Stimulated activated naive CD8-positive, alpha-beta T cell treated with anti-CD3 and anti-CD28 coated beads, Interleukin-15, Interleukin-2, amounts not matched to agents 100 U/mL and 50 U/mL, for 24 hours (primary cell): ENCODE data around the gene NFS1.
A peak's percentile ranks its signal among the peaks of the same experiment; 100 is the strongest.
"Not testable (repeated sequence)": the region's sequence is repeated elsewhere in the genome, so short reads cannot be mapped to it uniquely, and the experiment has no call there.

ENCODE experiments used
- ATAC-seq: fragments of 150-1000 bp; cut with Tn5 transposase; one replicate; pipeline ENCODE4 v1.10.0; 2021
- DNase-seq: peaks from one replicate; pipeline ENCODE4 v3.0.0; 2021

Gene NFS1

DNA sequence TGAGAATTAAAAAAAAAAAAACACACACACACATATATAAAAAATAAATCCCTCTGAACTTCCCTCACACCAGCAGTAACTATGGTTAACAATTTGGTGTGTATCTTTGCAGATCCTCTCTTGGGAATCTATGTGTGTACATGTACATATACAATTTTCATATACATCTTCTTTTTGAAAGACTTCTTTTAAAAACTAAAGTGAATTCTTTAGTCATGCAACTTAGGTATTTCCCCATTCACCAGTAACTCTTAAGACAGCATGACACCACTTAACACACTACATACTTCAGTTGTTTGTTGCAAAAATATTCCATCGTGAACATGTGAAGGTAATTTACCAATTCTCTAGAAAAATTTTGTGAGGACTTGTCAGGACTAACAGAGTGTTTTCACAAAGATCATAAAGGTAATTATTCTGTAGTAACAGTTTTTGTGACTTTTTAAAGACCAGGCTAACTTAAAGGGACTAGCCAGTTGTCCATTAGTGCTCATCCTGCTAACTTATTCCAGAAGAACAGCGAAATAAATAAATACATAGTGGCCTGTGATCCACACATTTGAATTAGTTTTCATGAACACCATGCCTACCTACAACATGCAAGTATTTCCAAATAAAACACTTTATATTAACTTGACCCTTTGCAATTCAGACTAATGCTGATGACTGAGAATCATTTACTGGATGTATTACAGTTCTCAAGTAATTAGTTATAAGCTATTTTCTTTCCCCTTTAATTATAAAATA lies 30.9 kb upstream of the NFS1 start:
- no peak for ATAC-seq
- no peak for DNase-seq

DNA sequence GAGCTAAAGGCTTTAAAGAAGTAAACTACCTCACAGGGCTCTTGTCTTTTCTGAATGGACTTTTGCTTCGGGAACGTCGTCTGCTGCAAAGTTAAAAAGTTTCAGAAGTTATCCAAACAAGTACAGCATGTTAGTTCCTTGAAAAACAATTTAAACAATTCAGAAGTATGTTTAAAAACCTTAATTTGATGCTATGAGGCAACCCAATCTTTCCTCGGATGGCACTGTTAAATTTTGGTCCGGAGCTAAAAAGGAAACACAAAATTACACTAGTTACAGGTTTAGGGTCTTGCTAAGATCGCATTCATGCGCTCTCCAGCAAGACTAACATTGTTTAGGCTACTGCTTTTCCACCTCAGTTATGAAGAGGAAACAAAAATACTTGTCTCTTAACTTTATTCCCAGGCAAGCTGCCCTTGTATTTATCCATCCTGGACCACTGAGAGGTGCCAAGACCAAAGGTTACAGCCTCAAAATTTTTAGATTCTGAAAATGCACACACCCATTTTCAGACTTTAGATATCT lies 30.2 kb upstream of the NFS1 start:
- no peak for ATAC-seq
- DNase-seq: no peak

DNA sequence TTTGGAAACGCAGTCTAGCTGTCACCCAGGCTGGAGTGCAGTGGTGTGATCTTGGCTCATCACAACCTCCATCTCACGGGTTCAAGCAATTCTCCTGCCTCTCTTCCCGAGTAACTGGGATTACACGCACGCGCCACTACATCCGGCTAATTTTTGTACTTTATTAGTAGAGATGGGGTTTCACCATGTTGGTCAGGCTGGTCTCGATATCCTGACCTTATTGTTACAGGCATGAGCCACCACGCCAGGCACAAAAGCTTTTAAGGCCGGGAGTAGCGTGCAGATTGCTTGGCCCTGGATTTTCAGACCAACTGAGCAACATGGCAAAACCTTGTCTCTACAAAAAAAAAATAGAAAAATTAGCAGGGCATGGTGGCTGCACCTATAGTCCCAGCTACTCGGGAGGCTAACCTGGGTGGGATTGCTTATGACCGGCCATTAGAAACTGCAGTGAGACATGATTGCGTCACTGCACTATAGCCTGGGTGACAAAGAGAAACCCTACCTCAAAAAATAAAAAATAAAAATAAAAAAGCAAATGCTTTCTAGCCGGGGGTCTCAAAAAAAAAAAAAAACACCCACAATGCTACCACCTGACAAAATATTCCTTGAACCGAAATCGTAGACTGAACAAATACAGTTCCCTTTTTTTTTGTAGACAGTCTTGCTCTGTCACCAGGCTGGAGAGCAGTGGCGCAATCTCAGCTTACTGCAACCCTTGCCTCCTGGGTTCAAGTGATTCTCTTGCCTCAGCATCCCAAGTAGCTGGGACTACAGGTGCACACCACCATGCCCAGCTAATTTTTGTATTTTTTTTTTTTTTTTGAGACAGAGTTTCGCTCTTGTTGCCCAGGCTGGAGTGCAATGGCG lies 27.9 kb upstream of the NFS1 start:
- ATAC-seq: no peak
- DNase-seq: no peak

DNA sequence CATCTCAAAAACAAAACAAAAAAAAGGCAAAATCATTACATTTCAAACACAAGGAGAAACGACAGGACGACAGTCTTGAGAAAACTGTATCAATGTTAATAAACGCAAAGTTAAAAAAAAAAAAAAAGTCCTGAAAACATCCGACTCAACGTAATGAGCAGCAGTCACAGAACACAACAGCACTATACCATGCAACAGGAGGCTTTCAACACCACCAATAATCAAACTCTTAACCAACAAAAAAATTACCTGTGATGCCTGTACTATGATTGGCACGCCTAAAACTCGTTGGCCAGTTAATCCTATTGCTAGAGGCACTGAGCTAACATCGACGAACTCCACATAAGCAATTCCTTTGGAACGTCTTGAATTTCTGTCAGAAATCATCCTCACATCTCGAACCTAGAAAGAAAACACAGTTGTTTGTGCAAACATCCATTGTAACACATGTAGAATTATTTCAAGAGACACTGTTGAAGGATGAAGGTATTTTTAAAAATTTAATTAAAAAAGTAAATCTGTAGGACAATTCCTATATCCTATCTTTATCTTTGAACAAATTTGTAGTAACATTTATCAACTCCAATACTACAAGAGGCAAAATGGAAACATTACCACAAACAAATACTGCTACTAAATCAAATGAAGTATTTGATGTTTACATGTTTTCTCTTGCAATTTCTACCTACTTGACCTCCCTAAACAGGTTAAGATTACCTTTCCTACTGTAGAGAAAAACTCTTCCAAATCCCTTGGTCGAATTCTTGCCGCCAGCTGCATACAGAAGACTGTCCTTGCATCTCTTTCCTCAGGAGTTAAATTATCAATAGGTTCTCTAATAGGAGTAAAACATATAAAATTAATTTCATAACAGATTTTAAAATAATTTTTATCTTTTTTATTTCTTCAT lies 25.4 kb upstream of the NFS1 start:
- DNase-seq (no peak), ATAC-seq (no peak)

DNA sequence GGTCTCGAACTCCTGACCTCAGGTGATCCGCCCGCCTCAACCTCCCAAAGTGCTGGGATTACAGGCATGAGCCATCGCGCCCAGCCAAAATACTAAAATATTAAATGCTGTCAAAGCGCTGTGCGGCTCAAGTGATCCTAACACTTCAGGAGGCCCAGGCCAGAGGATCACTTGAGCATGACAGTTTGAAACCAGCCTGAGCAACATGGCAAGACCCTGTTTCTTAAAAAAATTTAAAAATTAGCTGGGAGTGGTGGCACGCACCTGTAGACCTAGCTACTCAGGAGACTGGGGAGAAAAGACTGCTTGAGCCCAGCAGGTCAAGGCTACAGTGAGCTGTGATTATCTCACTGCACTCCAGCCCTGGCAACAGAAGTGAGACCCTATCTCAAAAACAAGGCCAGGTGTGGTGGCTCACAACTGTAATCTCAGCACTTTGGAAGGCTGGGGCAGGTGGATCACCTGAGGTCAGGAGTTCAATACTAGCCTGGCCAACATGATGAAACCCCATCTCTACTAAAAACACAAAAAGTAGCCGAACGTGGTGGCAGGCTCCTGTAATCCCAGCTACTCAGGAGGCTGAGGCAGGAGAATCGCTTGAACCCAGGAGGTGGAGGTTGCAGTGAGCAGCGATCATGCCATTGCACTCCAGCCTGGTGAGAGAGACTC lies 24.6 kb upstream of the NFS1 start:
- not testable (repeated sequence) for DNase-seq, ATAC-seq

DNA sequence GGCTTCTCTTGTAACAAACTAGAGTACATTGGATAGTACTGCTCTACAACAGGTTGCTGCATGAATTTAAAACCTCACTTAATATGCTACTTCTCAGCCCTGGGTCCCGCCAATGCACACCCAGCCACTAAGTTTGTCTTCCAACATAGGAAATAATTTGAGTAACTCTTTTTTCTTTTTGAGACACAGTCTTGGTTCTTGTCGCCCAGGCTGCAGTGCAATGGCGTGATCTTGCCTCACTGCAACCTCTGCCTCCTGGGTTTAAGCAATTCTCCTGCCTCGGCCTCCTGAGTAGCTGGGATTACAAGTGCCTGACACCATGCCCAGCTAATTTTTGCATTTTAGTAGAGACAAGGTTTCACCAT lies 24.1 kb upstream of the NFS1 start:
- not testable (repeated sequence) for ATAC-seq, DNase-seq

DNA sequence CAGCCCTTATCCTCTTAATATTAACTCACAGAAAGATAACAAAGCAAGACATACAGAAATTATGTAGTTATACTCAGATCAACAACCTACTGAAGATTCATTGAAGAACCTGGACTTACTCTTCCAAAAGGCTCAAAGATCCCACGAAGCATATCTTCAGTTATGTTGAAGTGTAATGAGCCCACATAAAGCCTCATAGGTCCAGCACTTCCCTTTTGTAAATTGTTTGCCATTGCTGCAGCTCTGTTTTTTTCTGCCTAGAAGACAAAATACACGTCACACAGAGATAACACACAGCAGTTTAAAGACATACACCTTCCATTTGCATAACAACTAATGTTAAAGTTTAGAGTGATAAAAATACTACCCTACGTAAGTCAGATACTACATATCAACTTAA lies 22.5 kb upstream of the NFS1 start:
- no peak for ATAC-seq
- no peak for DNase-seq

DNA sequence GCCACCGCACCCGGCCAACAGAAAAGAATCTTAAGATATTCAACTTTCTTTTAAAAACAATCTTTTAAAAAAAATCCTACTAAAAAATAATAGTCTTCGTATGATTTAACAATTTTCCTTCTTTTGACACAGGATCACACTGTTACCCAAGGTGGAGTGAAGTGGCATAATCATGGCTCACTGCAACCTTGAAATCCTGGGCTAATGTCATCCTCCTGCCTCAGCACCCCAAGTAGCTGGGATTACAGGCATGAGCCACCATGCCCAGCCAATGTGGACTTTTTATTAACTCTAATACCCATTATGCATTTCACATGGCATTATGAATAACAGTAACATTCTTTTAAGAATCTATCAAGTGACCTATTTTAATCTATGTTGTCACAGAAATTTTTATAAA lies 22.1 kb upstream of the NFS1 start:
- DNase-seq (no peak), ATAC-seq (no peak)

DNA sequence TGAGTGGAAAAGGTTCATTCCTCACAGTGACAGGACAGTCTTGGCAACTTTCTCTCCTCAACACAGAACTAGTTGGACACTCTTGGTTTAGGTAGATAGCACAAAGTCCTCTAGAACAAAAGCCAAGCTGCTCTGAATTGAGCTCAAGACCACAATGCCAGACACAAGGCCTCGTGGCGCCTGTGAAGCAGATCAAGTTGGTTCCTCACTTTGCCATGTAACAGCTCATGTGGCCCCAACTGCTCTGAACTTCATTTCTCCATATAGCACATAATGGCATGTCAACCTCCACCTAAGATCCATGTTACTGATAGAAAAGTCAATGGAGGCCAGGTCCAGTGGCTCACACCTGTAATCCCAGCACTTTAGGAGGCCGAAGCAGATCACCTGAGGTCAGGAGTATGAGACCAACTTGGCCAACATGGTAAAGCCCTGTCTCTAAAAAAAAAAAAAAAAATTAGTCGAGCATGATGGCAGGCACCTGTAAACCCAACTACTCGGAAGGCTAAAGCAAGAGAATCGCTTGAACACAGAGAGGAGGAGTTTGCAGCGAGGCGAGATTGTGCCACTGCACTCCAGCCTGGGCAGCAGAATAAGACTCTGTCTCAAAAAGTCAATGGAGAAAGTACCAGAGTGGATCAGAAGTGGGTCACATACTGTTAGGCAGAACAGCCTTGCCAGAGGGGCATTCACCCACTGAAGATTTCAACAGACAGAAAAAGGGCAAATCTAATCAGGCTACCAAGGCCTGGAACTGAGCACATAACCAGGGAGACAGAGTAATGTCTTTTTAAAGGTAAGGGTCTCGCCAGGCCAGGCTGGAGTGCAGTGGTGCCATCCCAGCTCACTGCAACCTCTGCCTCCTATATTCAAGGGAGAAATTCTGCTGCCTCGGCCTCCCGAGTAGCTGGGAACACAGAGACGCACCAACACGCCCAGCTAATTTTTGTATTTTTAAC lies 21.3 kb upstream of the NFS1 start:
- ATAC-seq: no peak

DNA sequence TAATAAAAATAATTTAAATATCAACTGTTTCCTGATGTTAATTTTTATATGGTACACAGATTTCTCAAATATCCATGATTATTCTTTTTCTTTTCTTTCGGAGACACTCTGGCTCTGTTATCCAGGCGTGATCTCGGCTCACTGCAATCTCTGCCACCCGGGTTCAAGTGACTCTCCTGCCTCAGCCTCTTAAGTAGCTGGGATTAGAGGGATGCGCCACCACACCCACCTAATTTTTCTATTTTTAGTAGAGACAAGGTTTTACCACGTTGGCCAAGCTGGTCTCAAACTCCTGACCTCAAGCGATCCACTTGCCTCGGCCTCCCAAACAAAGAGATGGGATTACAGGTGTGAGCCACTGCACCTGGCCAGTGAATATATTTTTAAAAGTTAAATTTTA lies 20.6 kb upstream of the NFS1 start:
- DNase-seq: no peak
- ATAC-seq: no peak

More for the DNA sequence above, 21.3 kb upstream of the NFS1 start:
- DNase-seq: no peak

DNA sequence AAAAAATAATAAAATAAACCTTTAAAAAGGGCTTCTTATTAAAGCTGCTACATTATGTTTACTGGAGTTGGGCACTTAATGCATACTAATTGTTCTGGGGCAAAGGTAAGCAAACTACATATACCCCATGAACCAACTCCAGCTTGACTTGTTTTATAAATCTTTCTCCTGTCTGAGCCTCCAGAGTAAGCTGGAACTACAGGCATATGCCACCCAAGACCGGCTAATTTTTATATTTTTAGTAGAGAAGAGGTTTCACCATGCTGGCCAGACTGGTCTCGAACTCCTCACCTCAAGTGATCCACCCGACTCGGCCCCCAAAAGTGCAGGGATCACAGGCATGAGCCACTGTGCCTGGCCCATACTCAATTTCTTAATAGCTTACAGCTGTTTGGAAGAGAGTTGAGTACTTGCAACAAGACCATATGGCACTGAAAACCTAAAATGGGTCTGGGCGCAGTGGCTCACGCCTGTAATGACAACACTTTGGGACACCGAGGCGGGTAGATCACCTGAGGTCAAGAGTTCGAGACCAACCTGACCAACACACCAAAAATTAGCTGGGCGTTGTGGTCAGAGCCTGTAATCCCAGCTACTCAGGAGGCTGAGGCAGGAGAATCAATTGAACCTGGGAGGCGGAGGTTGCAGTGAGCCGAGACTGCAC lies 20.0 kb upstream of the NFS1 start:
- no peak for DNase-seq
- no peak for ATAC-seq

DNA sequence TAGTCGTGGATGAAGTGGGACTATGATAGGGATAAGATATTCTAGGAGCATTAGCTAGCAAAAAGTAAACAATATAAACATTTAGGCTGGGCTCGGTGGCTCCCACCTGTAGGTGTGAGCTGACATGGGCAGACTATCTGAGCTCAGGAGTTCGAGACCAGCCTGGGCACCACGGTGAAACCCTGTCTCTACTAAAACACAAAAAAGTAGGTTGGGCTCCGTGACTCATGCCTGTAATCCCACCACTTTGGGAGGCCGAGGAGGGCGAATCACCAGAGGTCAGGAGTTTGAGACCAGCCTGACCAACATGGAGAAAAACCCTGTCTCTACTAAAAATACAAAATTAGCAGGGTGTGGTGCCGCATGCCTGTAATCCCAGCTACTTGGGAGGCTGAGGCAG lies 19.2 kb upstream of the NFS1 start:
- peak; percentile 25 for ATAC-seq

DNA sequence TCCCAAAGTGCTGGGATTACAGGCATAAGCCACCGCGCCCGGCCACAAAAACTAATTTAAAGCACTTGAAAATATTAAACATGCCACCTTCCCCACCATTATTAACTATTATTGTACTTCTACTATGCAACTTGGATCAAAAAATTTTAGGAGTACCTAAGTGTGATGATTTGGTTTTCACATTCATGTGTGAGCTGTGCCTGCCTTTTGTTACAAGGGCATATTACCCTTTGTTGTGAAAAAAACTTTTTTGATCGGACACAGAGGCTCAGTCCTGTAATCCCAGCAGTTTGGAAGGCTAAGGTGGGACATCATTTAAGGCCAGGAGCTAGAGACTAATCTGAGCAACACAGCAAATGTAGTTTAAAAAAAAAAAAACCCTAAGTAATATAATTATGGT lies 17.2 kb upstream of the NFS1 start:
- DNase-seq (no peak), ATAC-seq (no peak)

More for the DNA sequence above, 19.2 kb upstream of the NFS1 start:
- not testable (repeated sequence) for DNase-seq

DNA sequence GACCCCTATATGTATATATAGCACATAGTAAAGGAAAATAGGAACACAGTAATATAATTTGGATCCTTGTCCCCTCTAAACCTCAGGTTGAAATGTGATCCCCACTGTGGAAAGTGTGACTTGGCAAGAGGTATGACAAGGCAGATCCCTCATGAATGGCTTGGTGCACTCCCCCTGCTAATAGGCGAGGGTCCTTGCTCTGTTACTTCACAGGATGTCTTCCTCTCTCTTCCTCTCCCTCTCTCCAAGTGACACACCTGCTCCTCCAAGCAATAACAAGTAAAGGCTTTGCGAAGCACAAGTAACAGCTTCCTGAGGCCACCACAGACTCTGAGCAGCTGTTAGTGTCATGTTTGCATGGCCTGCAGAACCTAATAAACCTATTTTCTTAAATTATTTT lies 16.5 kb upstream of the NFS1 start:
- no peak for ATAC-seq
- no peak for DNase-seq

DNA sequence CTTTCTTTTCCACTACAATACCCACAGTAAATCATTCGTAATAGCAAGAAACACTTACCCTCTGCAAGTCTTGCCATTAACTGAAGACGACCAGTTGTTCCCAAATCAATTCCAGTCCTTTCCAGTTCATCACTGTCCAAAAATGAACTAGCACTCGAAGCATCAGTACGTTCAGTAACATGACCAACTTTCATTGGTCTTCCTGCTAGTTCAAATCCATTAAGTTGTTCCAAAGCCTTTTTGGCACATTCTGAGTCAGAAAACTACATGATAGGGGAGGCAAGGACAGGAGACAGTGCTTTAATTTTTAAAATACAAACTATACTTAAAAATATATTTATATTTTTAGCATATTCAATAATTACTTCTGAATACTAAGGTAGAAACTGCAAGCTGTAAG lies 15.0 kb upstream of the NFS1 start:
- ATAC-seq (no peak), DNase-seq (no peak)

DNA sequence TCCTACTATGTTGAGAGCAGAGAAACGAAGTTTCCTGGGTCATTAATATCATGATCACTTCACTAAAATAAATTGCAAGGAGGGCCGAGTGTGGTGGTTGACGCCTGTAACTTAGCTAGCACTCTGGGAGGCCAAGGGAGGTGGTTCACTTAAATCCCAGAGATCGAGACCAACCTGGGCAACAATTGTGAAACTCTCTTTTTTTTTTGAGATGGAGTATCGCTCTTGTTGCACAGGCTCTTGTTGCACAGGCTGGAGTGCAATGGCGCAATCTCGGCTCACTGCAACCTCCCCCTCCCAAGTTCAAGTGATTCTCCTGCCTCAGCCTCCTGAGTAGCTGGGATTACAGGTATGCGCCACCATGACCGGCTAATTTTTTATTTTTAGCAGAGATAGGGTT lies 14.0 kb upstream of the NFS1 start:
- not testable (repeated sequence) for DNase-seq, ATAC-seq

DNA sequence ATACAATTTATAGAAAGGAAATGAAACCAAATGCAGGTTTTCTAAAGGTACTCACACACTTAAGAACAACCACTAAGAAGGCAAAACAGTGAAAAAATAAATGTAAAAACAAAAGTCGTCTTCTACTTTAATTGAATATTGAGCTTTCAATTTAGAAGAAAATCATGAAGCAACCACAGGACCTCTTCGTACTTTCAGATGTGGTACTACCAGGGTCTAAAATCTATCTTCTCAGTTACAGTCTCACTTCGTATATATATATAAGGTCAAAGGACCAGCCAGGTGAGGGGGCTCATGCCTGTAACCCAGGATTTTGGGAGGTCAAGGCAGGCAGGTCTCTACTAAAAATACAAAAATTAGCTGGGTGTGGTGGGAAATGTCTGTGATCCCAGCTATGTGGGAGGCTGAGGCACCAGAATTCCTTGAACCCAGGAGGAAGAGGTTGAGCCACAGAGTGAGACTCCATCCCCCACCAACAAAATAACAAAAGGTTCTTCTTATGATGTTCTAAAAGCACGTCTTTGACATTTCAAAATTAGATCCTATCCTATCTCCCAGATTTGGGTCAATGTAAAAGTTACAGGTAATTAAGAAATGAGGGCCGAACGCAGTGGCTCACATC lies 12.5 kb upstream of the NFS1 start:
- ATAC-seq (peak; percentile 59), DNase-seq (no peak)

DNA sequence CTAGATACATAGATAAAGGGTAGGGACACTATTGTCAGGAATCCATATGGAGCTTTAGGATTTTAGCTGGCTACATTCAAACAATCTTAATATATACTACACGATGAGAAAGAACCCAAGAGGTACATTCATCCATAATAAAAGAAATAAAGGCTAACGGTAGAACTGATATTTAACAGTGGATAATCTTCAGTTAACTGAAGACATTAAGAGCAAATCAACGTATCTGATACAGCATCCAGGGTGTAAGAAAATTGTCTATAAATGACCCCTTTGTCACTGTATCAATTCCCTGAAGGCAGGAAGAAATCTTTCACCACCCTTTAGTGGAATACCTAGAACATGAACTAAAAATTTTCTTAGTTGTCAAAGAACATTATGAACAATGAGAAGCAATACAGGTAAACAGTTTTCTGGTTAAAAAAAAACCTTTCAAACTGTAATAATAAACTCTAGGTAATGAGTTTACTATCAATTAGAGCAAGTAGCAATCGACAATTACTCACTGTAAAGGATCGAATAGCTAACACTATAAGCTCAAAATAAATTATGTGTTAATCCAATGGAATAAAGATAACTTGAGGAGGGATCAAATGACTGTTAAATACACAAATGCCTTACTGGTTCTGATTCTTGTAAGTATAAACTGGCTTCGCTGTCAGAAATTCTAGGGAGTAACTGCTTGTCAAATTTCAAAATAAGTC lies 11.9 kb upstream of the NFS1 start:
- no peak for DNase-seq
- ATAC-seq: no peak

DNA sequence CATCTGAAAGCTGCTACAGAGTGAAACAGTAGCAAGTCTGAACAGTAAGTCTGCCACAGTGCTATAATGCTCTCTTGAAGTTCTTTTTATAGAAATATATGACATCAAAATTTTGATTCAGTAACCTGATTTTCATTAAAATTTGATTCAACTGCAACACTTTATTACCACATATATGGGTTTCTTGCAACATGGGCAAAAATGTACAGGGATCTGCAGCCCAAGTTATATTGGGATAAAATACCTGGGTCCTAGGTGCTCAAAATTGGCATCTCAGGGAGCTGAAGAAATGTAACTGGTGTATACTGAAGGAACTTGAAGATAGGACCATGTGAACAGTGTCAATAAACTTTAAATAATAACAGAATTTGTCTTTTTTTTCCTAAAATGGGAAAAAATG lies 10.9 kb upstream of the NFS1 start:
- ATAC-seq: no peak
- DNase-seq: no peak
